Liver (tissue), 9 donors: ENCODE data around the gene SIRPB1. TPM values are rescaled to one million over a fixed set of nuclear protein-coding genes. Genes with fewer than 3 reads are reported as not detected.

Experiments used
- DNase-seq: peaks from one replicate; pipeline ENCODE4 v3.0.0-alpha.2; 2017; ENCODE audit warnings: low spot score
- H3K27ac ChIP-seq, 2 donors: one replicate each; pipeline ENCODE4 v1.7.0; 2013; ENCODE audit warnings: inconsistent platforms in 2 of 2, low read length in 2 of 2, control low read depth in 1 of 2, low read depth in 1 of 2, mild to moderate bottlenecking in 1 of 2
- H3K27me3 ChIP-seq, 4 donors: one replicate each; pipeline versions ENCODE4 v1.6.1 to v1.7.0; 2013; ENCODE audit warnings: low read length in 3 of 4, inconsistent platforms in 1 of 4, mild to moderate bottlenecking in 1 of 4, moderate library complexity in 1 of 4; ENCODE audit not compliant: control insufficient read depth in 4 of 4, insufficient read depth in 4 of 4
- H3K36me3 ChIP-seq, 4 donors: one replicate each; pipeline versions ENCODE4 v1.6.1 to v1.7.0; 2013; ENCODE audit warnings: low read length in 3 of 4, mild to moderate bottlenecking in 3 of 4, low read depth in 1 of 4, moderate library complexity in 1 of 4; ENCODE audit not compliant: control insufficient read depth in 4 of 4, insufficient read depth in 3 of 4
- H3K4me1 ChIP-seq, 4 donors: one replicate each; pipeline versions ENCODE4 v1.6.1 to v1.7.0; 2013; ENCODE audit warnings: low read length in 3 of 4, mild to moderate bottlenecking in 3 of 4, moderate library complexity in 1 of 4; ENCODE audit not compliant: control insufficient read depth in 4 of 4, insufficient read depth in 4 of 4
- H3K4me3 ChIP-seq, 3 donors: one replicate each; pipeline versions ENCODE4 v1.6.1 to v1.7.0; 2013; ENCODE audit warnings: low read length in 3 of 3, control low read depth in 1 of 3, low read depth in 1 of 3, mild to moderate bottlenecking in 1 of 3
- H3K9ac ChIP-seq, 2 donors: one replicate each; pipeline ENCODE4 v1.7.0; 2013; ENCODE audit warnings: low read length in 2 of 2, mild to moderate bottlenecking in 2 of 2, moderate library complexity in 2 of 2, control low read depth in 1 of 2, low read depth in 1 of 2
- H3K9me3 ChIP-seq, 4 donors: one replicate each; pipeline versions ENCODE4 v1.6.1 to v1.7.0; 2013; ENCODE audit warnings: low read length in 3 of 4; ENCODE audit not compliant: control insufficient read depth in 4 of 4
- EGR1 ChIP-seq, 2 donors: IDR thresholded peaks; 2 replicates each; pipeline ENCODE4 v1.6.1; 2016 to 2018; ENCODE audit warnings: antibody characterized with exemption in 2 of 2, low read depth in 2 of 2
- FOXA1 ChIP-seq: IDR thresholded peaks from 2 replicates; pipeline ENCODE4 v1.6.1; 2016; ENCODE audit warnings: antibody characterized with exemption
- FOXA2 ChIP-seq: IDR thresholded peaks from 2 replicates; pipeline ENCODE4 v1.6.1; 2016; ENCODE audit warnings: antibody characterized with exemption
- GABPA ChIP-seq, 2 donors: IDR thresholded peaks in 1 of 2; conservative IDR thresholded peaks in 1 of 2; 2 replicates each; pipeline ENCODE4 v1.6.1; 2016; ENCODE audit warnings: antibody characterized with exemption in 2 of 2, mild to moderate bottlenecking in 1 of 2, moderate library complexity in 1 of 2
- HNF4A ChIP-seq, 2 donors: conservative IDR thresholded peaks; 2 replicates each; pipeline ENCODE4 v1.6.1; 2016; ENCODE audit warnings: antibody characterized with exemption in 2 of 2, mild to moderate bottlenecking in 2 of 2
- HNF4G ChIP-seq: IDR thresholded peaks from 2 replicates; pipeline ENCODE4 v1.6.1; 2016; ENCODE audit warnings: antibody characterized with exemption
- JUND ChIP-seq, 2 donors: IDR thresholded peaks; 2 replicates each; pipeline ENCODE4 v1.6.1; 2016; ENCODE audit warnings: antibody characterized with exemption in 2 of 2
- MAX ChIP-seq: IDR thresholded peaks from 2 replicates; pipeline ENCODE4 v1.6.1; 2016; ENCODE audit warnings: antibody characterized with exemption
- NR2F2 ChIP-seq: IDR thresholded peaks from 2 replicates; pipeline ENCODE4 v1.6.1; 2016; ENCODE audit warnings: antibody characterized with exemption
- RAD21 ChIP-seq, 2 donors: IDR thresholded peaks; 2 replicates each; pipeline ENCODE4 v1.6.1; 2016; ENCODE audit warnings: antibody characterized with exemption in 2 of 2, mild to moderate bottlenecking in 2 of 2
- RXRA ChIP-seq, 2 donors: IDR thresholded peaks; 2 replicates each; pipeline ENCODE4 v1.6.1; 2017 to 2018; ENCODE audit warnings: antibody characterized with exemption in 2 of 2, mild to moderate bottlenecking in 1 of 2
- SP1 ChIP-seq: IDR thresholded peaks from 2 replicates; pipeline ENCODE4 v1.6.1; 2018; ENCODE audit warnings: antibody characterized with exemption, mild to moderate bottlenecking
- TAF1 ChIP-seq: conservative IDR thresholded peaks from 2 replicates; pipeline ENCODE4 v1.6.1; 2016; ENCODE audit warnings: antibody characterized with exemption, mild to moderate bottlenecking
- YY1 ChIP-seq: IDR thresholded peaks from 2 replicates; pipeline ENCODE4 v1.6.1; 2016; ENCODE audit warnings: antibody characterized with exemption, mild to moderate bottlenecking
- ZBTB33 ChIP-seq: IDR thresholded peaks from 2 replicates; pipeline ENCODE4 v1.6.1; 2016; ENCODE audit warnings: antibody characterized with exemption
- WGBS: extraction: QIAGEN DNeasy Blood & Tissue Kit; methylation state at CpG from one replicate; pipeline ENCODE4 v1.1.7; 2013; 5-methylcytosine and 5-hydroxymethylcytosine counted together
- polyA plus RNA-seq, 2 donors: library from polyadenylated mRNA; stranded (reverse) in 1 of 2; unstranded in 1 of 2; fragments of 200-250 nt in 1 of 2; fragments of >200 nt in 1 of 2; fragmentation: Nextera tagmentation in 1 of 2; extraction: Ambion mirVana in 1 of 2; gene quantifications; one replicate each; pipeline versions ENCODE4 v1.2.1 to v1.2.3, GENCODE V29; 2013 to 2015
- total RNA-seq, 2 donors: library from RNA; depleted of rRNA; stranded (reverse); fragments of >200 nt; gene quantifications; one replicate each; pipeline ENCODE4 v1.2.3, GENCODE V29; 2014
- TF ChIP-seq, protein P1 (sequence below): IDR thresholded peaks from 2 replicates; pipeline ENCODE4 v1.6.1; 2016; ENCODE audit warnings: antibody characterized with exemption
- TF ChIP-seq, protein P2 (sequence below): IDR thresholded peaks from 2 replicates; pipeline ENCODE4 v1.6.1; 2016; ENCODE audit warnings: antibody characterized with exemption, mild to moderate bottlenecking
- TF ChIP-seq, protein P3 (sequence below): fragments of 150-350 bp; IDR thresholded peaks from 2 replicates; pipeline ENCODE4 v1.5.1; 2017; ENCODE audit warnings: improper control_type of control experiment, low read depth, low read length; ENCODE audit not compliant: missing input control
- donor health status: healthy.
- donor health status: healthy.
- donor health status: healthy.
- donor health status: healthy.
- donor health status: healthy.

Gene SIRPB1
- total and polyA plus RNA-seq, 4 donors = 0.47 to 4.4 (median 1.4) TPM

GRCh38 chr20:1665345-1665744, 45.5 kb upstream of the SIRPB1 start:
- no peak overlapping the region for H3K27ac ChIP-seq
- TF ChIP-seq, protein P1, sequence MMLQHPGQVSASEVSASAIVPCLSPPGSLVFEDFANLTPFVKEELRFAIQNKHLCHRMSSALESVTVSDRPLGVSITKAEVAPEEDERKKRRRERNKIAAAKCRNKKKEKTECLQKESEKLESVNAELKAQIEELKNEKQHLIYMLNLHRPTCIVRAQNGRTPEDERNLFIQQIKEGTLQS = no peak
- TF ChIP-seq, protein P2, sequence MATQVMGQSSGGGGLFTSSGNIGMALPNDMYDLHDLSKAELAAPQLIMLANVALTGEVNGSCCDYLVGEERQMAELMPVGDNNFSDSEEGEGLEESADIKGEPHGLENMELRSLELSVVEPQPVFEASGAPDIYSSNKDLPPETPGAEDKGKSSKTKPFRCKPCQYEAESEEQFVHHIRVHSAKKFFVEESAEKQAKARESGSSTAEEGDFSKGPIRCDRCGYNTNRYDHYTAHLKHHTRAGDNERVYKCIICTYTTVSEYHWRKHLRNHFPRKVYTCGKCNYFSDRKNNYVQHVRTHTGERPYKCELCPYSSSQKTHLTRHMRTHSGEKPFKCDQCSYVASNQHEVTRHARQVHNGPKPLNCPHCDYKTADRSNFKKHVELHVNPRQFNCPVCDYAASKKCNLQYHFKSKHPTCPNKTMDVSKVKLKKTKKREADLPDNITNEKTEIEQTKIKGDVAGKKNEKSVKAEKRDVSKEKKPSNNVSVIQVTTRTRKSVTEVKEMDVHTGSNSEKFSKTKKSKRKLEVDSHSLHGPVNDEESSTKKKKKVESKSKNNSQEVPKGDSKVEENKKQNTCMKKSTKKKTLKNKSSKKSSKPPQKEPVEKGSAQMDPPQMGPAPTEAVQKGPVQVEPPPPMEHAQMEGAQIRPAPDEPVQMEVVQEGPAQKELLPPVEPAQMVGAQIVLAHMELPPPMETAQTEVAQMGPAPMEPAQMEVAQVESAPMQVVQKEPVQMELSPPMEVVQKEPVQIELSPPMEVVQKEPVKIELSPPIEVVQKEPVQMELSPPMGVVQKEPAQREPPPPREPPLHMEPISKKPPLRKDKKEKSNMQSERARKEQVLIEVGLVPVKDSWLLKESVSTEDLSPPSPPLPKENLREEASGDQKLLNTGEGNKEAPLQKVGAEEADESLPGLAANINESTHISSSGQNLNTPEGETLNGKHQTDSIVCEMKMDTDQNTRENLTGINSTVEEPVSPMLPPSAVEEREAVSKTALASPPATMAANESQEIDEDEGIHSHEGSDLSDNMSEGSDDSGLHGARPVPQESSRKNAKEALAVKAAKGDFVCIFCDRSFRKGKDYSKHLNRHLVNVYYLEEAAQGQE = no peak
- TF ChIP-seq RAD21 (IDR thresholded peaks at IDR 0.05) (no peak), SP1 (no peak), MAX (no peak), JUND (IDR thresholded peaks at IDR 0.05) (no peak), EGR1 (IDR thresholded peaks at IDR 0.05; ENCODE audit: low read depth in 2 of 2) (no peak), HNF4G (no peak), RXRA (IDR thresholded peaks at IDR 0.05) (no peak), HNF4A (conservative IDR thresholded peaks at IDR 0.05) (no peak), GABPA (IDR thresholded peaks at IDR 0.05 in 1 of 2, conservative IDR thresholded peaks at IDR 0.05 in 1 of 2) (no peak), FOXA1 (no peak), FOXA2 (no peak), YY1 (no peak), ZBTB33 (no peak), NR2F2 (no peak), TAF1 (no peak)
- TF ChIP-seq, protein P3, sequence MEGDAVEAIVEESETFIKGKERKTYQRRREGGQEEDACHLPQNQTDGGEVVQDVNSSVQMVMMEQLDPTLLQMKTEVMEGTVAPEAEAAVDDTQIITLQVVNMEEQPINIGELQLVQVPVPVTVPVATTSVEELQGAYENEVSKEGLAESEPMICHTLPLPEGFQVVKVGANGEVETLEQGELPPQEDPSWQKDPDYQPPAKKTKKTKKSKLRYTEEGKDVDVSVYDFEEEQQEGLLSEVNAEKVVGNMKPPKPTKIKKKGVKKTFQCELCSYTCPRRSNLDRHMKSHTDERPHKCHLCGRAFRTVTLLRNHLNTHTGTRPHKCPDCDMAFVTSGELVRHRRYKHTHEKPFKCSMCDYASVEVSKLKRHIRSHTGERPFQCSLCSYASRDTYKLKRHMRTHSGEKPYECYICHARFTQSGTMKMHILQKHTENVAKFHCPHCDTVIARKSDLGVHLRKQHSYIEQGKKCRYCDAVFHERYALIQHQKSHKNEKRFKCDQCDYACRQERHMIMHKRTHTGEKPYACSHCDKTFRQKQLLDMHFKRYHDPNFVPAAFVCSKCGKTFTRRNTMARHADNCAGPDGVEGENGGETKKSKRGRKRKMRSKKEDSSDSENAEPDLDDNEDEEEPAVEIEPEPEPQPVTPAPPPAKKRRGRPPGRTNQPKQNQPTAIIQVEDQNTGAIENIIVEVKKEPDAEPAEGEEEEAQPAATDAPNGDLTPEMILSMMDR = no peak
- H3K36me3 ChIP-seq = no peaks in the 10 kb centered on the region
- no peak for DNase-seq
- no peak overlapping the region for H3K4me3 ChIP-seq
- peaks cover 0 to 10% (median 1%) of the 10 kb centered on the region in 4 donors for H3K27me3 ChIP-seq
- no peaks in the 10 kb centered on the region for H3K4me1 ChIP-seq
- no peaks in the 10 kb centered on the region for H3K9me3 ChIP-seq
- WGBS = 91% methylated on average over 3 of the region's 3 CpGs
- no peak overlapping the region for H3K9ac ChIP-seq
